ENCODE results near the gene GP1BB.

DNA sequence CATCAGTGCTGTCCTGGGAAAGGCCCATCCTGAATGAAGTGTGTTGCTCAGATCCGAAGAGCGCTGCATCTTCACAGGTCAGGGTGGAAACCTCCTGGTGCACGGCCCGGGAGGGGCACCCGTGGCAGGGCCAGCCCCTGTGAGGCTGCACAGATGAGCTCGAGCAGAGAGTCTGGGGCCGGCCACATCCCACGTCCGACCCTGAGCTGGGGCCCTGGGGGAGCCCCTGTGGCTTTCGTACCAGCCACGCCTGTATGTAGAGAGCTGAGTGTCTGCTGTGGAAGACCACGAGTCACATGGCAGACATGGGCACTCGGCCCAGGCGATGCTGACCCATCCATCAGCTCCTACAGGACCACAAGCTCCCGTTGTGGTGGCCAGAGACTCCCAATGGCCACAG, 33.9 kb upstream of the GP1BB start:
- TF ChIP-seq CREB1 (IDR thresholded peaks at IDR 0.05; ENCODE audit: low read depth) (no peak), TAF1 (IDR thresholded peaks at IDR 0.05; ENCODE audit: low read depth) (no peak), CEBPB (IDR thresholded peaks at IDR 0.05) (no peak), TEAD4 (IDR thresholded peaks at IDR 0.05) (no peak), YY1 (IDR thresholded peaks at IDR 0.05; ENCODE audit: low read depth) (no peak), TCF12 (IDR thresholded peaks at IDR 0.05; ENCODE audit: low read depth) (no peak), EGR1 (IDR thresholded peaks at IDR 0.05) (no peak), EP300 (IDR thresholded peaks at IDR 0.05; ENCODE audit: borderline replicate concordance) (no peak), NFIC (IDR thresholded peaks at IDR 0.05) (no peak), FOXM1 (IDR thresholded peaks at IDR 0.05; ENCODE audit: borderline replicate concordance, low read depth) (no peak)
- TF ChIP-seq, protein P1, sequence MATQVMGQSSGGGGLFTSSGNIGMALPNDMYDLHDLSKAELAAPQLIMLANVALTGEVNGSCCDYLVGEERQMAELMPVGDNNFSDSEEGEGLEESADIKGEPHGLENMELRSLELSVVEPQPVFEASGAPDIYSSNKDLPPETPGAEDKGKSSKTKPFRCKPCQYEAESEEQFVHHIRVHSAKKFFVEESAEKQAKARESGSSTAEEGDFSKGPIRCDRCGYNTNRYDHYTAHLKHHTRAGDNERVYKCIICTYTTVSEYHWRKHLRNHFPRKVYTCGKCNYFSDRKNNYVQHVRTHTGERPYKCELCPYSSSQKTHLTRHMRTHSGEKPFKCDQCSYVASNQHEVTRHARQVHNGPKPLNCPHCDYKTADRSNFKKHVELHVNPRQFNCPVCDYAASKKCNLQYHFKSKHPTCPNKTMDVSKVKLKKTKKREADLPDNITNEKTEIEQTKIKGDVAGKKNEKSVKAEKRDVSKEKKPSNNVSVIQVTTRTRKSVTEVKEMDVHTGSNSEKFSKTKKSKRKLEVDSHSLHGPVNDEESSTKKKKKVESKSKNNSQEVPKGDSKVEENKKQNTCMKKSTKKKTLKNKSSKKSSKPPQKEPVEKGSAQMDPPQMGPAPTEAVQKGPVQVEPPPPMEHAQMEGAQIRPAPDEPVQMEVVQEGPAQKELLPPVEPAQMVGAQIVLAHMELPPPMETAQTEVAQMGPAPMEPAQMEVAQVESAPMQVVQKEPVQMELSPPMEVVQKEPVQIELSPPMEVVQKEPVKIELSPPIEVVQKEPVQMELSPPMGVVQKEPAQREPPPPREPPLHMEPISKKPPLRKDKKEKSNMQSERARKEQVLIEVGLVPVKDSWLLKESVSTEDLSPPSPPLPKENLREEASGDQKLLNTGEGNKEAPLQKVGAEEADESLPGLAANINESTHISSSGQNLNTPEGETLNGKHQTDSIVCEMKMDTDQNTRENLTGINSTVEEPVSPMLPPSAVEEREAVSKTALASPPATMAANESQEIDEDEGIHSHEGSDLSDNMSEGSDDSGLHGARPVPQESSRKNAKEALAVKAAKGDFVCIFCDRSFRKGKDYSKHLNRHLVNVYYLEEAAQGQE (IDR thresholded peaks at IDR 0.05; ENCODE audit: low read depth), result no peak
- TF ChIP-seq, protein P2, sequence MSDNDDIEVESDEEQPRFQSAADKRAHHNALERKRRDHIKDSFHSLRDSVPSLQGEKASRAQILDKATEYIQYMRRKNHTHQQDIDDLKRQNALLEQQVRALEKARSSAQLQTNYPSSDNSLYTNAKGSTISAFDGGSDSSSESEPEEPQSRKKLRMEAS (IDR thresholded peaks at IDR 0.05), result no peak
